HG03432 (cell line): Measurements from ENCODE around the gene PBX4.

ENCODE experiments used
- ATAC-seq: cut with Tn5 transposase; IDR thresholded peaks from one replicate; pipeline ENCODE4 v1.9.1; 2021; ENCODE audit warnings: mild to moderate bottlenecking, moderate library complexity; ENCODE audit not compliant: unreplicated experiment

Gene PBX4

GRCh38 chr19:19559931-19560330 is 58.6 kb downstream of the PBX4 start:
- no peak for ATAC-seq

DNA sequence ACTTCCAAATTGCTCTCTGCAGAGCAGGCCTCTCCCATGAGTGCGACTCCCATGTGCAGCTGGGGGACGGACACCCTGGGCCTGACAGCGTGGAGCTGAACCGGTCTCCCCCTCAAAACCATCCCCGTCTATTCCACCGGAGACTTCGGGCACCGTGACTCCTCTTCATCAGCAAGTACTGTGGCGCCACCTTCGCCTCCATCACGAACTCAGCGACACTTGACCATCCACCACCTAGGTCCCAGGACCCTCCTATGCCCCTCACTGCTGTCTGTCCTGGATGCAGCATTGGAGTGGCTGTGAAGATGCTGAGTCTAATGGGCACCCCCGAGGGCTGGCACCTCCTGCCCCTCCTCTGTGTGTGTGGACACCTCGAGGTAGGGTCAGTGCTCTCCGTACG is 59.9 kb downstream of the PBX4 start:
- no peak for ATAC-seq

GRCh38 chr19:19558055-19558454 is 60.4 kb downstream of the PBX4 start:
- no peak for ATAC-seq

DNA sequence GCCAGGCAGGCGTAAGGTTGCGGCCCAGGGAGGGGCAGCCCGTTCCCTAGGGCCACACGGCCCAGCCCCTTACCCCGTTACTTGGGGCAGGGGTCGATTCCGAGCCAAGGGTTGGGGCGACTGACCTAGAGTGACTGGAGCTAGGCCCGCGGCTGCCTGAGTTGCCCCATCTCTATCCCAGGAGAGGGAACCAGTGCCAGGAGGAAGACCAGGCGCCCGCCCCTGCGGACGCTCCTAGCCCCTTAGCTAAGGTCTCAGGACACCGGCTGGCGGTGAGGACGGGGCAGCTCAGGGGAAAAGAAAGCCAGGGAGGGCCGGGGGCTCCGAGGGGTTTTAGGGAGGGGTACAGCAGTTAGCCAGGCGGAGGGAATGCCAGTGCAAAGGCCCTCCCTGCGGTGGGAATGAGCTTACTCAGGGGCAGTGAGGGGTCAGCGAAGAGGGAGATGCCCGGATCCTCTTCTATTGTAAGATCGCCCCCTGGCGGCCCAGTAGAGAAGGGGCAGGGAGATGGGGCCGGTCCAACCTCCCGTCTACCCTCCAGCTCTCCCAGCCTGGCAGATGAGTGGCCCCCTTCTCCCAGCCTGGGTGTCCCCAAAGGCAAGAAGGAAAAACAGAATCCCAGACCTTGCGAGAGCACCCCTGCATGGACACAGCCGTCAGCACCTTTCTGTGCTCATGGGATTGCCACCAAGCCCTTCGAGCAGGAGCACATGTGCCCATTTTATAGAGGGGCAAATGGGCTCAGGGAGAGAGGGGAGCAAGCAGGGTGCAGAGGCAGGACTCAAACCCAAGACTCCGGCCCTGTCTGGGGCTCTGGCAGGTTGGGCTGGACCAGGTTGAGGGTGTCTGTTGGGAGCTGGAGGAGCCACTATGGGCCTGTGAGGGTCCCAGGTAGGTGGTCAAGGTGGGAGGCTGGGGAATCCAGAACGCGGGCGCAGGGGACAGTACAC is 64.1 kb downstream of the PBX4 start:
- no peak for ATAC-seq

- no peak for ATAC-seq
These were observed 64.8 kb downstream of the PBX4 start for GRCh38 chr19:19553670-19554069.

- ATAC-seq: no peak
These were observed 65.7 kb downstream of the PBX4 start for GRCh38 chr19:19552798-19553197.

GRCh38 chr19:19551853-19552192 is 66.7 kb downstream of the PBX4 start:
- ATAC-seq: no peak

GRCh38 chr19:19550972-19551852 is 67.3 kb downstream of the PBX4 start:
- ATAC-seq: no peak

DNA sequence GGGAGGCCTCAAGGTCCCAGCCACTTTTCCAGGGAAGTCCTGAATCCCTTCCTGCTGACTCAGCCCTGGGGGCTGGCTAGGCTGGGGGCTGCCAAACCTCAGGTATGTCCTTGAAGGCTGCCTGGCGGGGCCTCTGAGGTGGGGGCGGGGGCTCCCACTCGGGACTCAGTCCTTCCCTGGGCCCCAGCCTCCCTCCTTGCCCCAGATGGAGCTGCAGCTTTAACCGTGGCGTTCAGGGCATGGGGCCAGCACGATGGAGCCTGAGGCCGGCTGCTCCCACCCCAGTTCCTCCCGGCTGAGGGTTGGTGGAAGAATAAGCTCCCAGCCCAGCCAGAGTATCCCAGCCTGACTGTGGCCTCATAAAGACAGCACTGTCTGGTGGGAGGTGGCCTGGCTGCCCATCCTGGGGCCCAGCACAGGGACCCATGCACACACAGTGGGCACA is 68.0 kb downstream of the PBX4 start:
- ATAC-seq: no peak

- ATAC-seq: no peak
These were observed 68.6 kb downstream of the PBX4 start for GRCh38 chr19:19549804-19550464.

- ATAC-seq: no peak
These were observed 69.3 kb downstream of the PBX4 start for GRCh38 chr19:19548915-19549759.

GRCh38 chr19:19547674-19548336 is 70.7 kb downstream of the PBX4 start:
- ATAC-seq: no peak

DNA sequence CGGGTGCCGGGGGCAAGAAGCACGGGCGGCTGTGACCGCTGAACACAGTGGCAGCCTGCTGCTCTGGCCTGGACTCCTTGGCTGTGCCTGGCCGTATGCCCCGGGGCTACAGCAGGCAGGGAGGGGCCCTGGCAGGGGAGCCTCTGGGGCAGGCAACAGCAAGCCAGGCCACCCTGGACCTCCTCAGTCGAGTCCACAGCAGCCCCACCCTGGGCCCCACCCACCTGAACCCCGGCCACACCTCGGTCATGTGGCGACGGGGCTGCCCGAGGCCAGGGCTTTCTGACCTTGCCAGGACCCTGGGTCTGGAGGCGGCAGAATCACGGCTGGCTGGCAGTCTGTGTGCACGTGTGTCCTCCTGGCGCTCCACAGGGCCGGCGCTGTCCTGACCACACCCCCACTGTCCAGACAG is 71.7 kb downstream of the PBX4 start:
- no peak for ATAC-seq

GRCh38 chr19:19545707-19546106 is 72.8 kb downstream of the PBX4 start:
- ATAC-seq: no peak

DNA sequence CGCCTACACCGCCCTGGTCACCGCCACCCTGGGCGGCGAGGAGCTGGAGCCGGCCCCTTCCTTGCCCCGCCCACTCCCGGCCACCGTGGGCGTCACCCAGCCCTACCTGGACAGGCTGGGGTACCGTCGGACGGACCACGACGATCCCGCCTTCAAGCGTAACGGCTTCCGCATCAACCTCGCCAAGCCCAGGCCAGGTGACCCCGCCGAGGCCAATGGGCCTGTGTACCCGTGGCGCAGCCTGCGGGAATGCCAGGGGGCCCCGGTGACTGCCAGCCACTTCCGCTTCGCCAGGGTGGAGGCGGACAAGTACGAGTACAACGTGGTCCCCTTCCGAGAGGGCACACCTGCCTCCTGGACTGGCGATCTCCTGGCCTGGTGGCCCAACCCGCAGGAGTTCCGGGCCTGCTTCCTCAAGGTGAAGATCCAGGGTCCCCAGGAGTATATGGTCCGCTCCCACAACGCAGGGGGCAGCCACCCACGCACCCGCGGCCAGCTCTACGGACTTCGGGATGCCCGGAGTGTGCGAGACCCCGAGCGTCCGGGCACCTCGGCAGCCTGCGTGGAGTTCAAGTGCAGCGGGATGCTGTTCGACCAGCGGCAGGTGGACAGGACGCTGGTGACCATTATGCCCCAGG is 73.4 kb downstream of the PBX4 start:
- no peak for ATAC-seq

DNA sequence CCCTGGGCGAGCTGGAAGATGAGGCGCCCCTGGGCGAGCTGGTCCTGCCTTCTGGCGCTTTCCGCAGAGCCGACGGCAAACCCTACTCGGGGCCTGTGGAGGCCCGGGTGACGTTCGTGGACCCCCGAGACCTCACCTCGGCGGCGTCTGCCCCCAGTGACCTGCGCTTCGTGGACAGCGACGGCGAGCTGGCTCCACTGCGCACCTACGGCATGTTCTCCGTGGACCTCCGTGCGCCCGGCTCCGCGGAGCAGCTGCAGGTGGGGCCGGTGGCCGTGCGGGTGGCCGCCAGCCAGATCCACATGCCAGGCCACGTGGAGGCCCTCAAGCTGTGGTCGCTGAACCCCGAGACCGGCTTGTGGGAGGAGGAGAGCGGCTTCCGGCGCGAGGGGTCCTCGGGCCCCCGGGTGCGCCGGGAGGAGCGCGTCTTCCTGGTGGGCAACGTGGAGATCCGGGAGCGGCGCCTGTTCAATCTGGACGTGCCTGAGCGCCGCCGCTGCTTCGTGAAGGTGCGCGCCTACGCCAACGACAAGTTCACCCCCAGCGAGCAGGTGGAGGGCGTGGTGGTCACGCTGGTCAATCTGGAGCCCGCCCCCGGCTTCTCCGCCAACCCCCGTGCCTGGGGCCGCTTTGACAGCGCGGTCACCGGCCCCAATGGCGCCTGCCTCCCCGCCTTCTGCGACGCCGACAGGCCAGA is 74.1 kb downstream of the PBX4 start:
- ATAC-seq: no peak

- ATAC-seq: no peak
These were observed 74.8 kb downstream of the PBX4 start for GRCh38 chr19:19543640-19544039.

- no peak for ATAC-seq
These were observed 75.4 kb downstream of the PBX4 start for GRCh38 chr19:19543101-19543500.

DNA sequence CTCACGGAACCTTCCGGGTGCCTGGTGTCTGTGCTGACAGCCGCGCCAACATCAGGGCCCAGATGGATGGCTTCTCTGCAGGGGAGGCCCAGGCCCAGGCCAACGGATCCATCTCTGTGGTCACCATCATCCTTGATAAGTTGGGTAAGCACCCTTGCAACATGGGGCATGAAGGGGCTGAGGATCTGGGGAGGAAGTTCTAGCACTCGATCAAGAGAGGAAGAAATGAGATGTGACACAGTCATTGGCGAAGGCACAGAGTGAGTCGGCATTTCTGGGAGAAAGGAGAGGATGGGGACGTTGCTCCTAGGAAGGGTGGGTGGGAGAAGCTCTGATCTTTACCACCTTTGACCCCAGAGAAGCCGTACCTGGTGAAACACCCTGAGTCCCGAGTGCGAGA is 76.0 kb downstream of the PBX4 start:
- no peak for ATAC-seq
